ENCODE results near the gene SPDYA.
"Not testable (repeated sequence)": the region's sequence is repeated elsewhere in the genome, so short reads cannot be mapped to it uniquely, and the experiment has no call there.

Gene SPDYA

GRCh38 chr2:28810384-28811285 lies at the start of gene SPDYA:
SPDYA (plus strand) TSS chr2:28810834; CDS start chr2:28816015, 5,181 bp downstream.
- H3K27me3 Mint-ChIP-seq: peaks cover 15% of the 10 kb centered on the region
- H3K36me3 Mint-ChIP-seq: peaks cover 16% of the 10 kb centered on the region
- DNase-seq: peak; percentile 87
- H3K4me1 Mint-ChIP-seq: peaks cover 19% of the 10 kb centered on the region
- CTCF ChIA-PET: interaction anchor here (1.1 to 2.0 kb wide), 3 partner anchors 70 to 244 kb away, joined by 3 to 6 read pairs (median 4); no protein-coding TSS in a partner anchor
- H3K4me3 Mint-ChIP-seq: peak within 1 kb of the TSS; percentile 79
- H3K9me3 Mint-ChIP-seq: no peaks in the 10 kb centered on the region
- peak within 1 kb of the TSS; percentile 77 for H3K27ac Mint-ChIP-seq

- CTCF ChIA-PET: interaction anchor here (0.8 to 1.3 kb wide), 2 partner anchors 36 to 167 kb away, joined by 4 to 6 read pairs; no protein-coding TSS in a partner anchor
- peaks cover 34% of the 10 kb centered on the region for H3K4me1 Mint-ChIP-seq
- no peaks in the 10 kb centered on the region for H3K9me3 Mint-ChIP-seq
- no peaks in the 10 kb centered on the region for H3K27me3 Mint-ChIP-seq
- H3K4me3 Mint-ChIP-seq: no peak overlapping the region
- peaks cover 42% of the 10 kb centered on the region for H3K36me3 Mint-ChIP-seq
- no peak for DNase-seq
- H3K27ac Mint-ChIP-seq: no peak overlapping the region
Measured at GRCh38 chr2:28761420-28761819, 49.2 kb upstream of the SPDYA start.

DNA sequence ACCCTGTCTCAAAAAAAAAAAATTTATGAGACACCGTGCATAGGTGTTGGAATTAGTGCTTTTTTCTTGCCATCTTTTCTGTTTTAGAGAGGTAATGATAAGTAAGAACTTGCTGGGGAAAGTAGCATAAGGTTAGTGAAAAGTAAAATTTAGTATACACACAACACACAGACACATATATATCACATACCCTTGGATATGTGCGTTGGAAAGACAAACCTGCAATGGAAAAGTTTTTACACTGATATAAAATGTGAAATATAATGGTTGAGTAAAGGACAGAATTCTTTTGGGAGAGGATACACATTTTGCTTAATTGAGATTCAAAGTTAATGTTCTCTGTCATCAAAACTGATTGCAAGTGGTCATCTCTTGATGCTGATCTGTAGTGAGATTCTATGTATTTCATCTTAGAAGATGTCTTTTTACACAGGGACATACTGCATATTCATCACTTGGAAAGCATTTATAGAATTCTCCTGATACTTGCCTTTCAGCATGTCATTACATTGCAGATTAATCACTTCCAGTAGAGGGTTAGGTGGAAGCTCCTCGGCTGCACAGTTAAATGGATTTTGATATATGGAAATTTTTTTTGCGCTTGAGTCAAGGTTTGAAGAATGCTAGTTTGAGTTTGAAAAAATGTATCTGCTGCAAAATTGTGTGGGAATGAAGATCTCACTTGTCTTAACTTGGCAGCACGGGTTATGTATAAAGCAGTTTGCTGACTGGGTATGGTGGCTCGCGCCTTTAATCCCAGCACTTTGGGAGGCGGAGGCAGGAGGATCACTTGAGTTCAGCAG lies 45.5 kb upstream of the SPDYA start:
- Mint-ChIP-seq H3K27ac (no peak overlapping the region), H3K36me3 (peaks cover 37% of the 10 kb centered on the region), H3K9me3 (no peaks in the 10 kb centered on the region), H3K4me3 (no peak overlapping the region), H3K4me1 (peaks cover 26% of the 10 kb centered on the region), H3K27me3 (no peaks in the 10 kb centered on the region)
- no peak for DNase-seq
- CTCF ChIA-PET: interaction anchor here (2.1 kb wide), 1 partner anchor 171 kb away, joined by 5 read pairs; no protein-coding TSS in a partner anchor

DNA sequence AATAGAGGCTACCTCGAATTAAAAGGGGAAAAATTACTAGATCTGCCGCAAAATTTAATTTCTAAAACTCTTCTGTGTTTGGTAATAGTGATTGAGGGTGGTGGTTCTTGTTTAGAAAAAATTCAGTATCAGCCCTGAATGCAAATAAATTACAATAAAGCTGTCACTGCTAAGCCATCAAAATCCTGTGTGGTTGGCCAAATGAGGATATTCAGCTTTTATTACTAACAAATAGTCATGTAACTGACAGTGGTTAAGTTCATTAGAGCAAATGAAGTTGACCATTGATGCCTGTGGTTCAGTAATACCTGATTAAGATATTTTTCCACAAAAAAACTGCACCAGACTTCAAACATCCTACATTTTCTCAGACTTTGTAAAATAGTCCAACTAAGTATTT lies 44.6 kb upstream of the SPDYA start:
- DNase-seq: no peak
- Mint-ChIP-seq H3K4me3 (no peak overlapping the region), H3K9me3 (no peaks in the 10 kb centered on the region), H3K27ac (no peak overlapping the region), H3K4me1 (peaks cover 29% of the 10 kb centered on the region), H3K27me3 (no peaks in the 10 kb centered on the region), H3K36me3 (peaks cover 35% of the 10 kb centered on the region)
- CTCF ChIA-PET: interaction anchor here (2.1 kb wide), 1 partner anchor 172 kb away, joined by 5 read pairs; no protein-coding TSS in a partner anchor

DNA sequence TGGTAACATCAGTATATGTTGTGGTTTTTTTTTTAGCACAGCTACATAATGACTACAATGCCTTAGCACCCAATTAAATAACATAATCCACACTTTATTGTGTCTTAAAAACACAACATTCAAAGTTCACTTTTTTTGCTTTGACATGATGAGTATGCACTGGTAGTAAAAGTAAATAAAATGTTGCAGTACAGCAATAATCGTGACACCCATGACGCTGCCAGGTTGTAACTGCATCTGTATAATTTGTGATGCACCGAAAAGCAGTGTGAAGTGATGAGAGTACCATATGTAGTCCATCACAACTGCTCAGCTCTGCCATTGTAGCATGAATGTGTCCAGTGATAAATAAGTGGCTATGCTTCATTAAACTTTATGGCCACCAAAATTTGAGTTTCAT lies 43.3 kb upstream of the SPDYA start:
- no peak overlapping the region for H3K4me3 Mint-ChIP-seq
- peaks cover 31% of the 10 kb centered on the region for H3K4me1 Mint-ChIP-seq
- CTCF ChIA-PET: interaction anchor here (1.1 kb wide), 1 partner anchor 13 kb away, joined by 3 read pairs; no protein-coding TSS in a partner anchor
- no peak overlapping the region for H3K27ac Mint-ChIP-seq
- no peak for DNase-seq
- H3K36me3 Mint-ChIP-seq: peaks cover 28% of the 10 kb centered on the region
- no peaks in the 10 kb centered on the region for H3K9me3 Mint-ChIP-seq
- H3K27me3 Mint-ChIP-seq: no peaks in the 10 kb centered on the region

DNA sequence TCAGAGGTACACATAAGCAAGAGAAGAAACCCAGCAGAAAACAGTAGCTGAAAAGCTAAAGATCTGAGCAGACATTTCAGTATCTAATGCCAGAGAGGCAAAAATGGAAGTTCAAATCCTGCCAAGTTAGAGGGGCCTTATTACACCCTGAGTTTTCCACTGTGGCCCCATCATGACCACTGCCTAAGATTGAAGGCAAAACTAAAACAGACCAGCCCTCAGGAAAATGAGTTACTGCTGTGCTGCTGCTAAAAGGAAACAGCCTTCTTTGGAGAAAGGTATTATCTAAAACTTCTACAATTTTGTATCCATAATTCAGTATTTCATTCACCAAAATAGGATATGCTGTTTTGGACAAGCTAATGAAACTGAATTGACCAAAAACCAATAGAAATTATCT lies 42.2 kb upstream of the SPDYA start:
- Mint-ChIP-seq H3K36me3 (peaks cover 21% of the 10 kb centered on the region), H3K4me1 (peaks cover 32% of the 10 kb centered on the region)
- CTCF ChIA-PET: no interaction called here

GRCh38 chr2:28768952-28769351 lies 41.7 kb upstream of the SPDYA start:
- Mint-ChIP-seq H3K9me3 (no peaks in the 10 kb centered on the region), H3K27me3 (no peaks in the 10 kb centered on the region), H3K4me1 (peaks cover 34% of the 10 kb centered on the region), H3K36me3 (peaks cover 19% of the 10 kb centered on the region), H3K27ac (no peak overlapping the region), H3K4me3 (no peak overlapping the region)
- CTCF ChIA-PET: no interaction called here
- no peak for DNase-seq

More for the DNA sequence above, 42.2 kb upstream of the SPDYA start:
- Mint-ChIP-seq H3K9me3 (no peaks in the 10 kb centered on the region), H3K27me3 (no peaks in the 10 kb centered on the region), H3K4me3 (no peak overlapping the region), H3K27ac (no peak overlapping the region)
- DNase-seq: no peak

- H3K4me1 Mint-ChIP-seq: peaks cover 31% of the 10 kb centered on the region
- H3K36me3 Mint-ChIP-seq: peaks cover 16% of the 10 kb centered on the region
- CTCF ChIA-PET: no interaction called here
- no peaks in the 10 kb centered on the region for H3K27me3 Mint-ChIP-seq
- H3K4me3 Mint-ChIP-seq: no peak overlapping the region
- no peaks in the 10 kb centered on the region for H3K9me3 Mint-ChIP-seq
- no peak for DNase-seq
- H3K27ac Mint-ChIP-seq: no peak overlapping the region
Measured at GRCh38 chr2:28772351-28772750, 38.3 kb upstream of the SPDYA start.

DNA sequence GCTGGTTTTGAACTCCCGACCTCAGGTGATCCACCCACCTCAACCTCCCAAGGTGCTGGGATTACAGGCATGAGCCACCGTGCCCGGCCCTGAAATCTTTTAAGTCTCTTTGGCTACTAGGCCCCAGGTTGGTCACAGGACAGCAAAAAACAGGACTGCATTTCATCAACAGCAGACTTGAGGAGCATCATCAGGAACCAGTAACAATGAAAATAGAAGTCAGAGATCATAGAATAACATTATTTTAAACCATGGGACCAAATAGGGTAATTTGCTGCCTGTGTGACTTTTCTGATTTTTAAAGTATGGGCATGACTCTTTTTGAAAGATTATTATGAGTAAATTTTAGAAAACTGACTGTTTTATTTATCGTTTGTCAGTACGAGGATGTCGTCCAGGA lies 34.2 kb upstream of the SPDYA start:
- Mint-ChIP-seq H3K36me3 (peaks cover 25% of the 10 kb centered on the region), H3K4me1 (peaks cover 20% of the 10 kb centered on the region), H3K9me3 (no peaks in the 10 kb centered on the region), H3K4me3 (no peak overlapping the region), H3K27me3 (no peaks in the 10 kb centered on the region), H3K27ac (no peak overlapping the region)
- CTCF ChIA-PET: no interaction called here
- no peak for DNase-seq

GRCh38 chr2:28778392-28778791 lies 32.2 kb upstream of the SPDYA start:
- no peaks in the 10 kb centered on the region for H3K9me3 Mint-ChIP-seq
- H3K27ac Mint-ChIP-seq: no peak overlapping the region
- DNase-seq: no peak
- peaks cover 37% of the 10 kb centered on the region for H3K36me3 Mint-ChIP-seq
- H3K4me1 Mint-ChIP-seq: peaks cover 19% of the 10 kb centered on the region
- H3K4me3 Mint-ChIP-seq: no peak overlapping the region
- no peaks in the 10 kb centered on the region for H3K27me3 Mint-ChIP-seq
- CTCF ChIA-PET: no interaction called here

GRCh38 chr2:28779001-28779400 lies 31.6 kb upstream of the SPDYA start:
- CTCF ChIA-PET: no interaction called here
- no peaks in the 10 kb centered on the region for H3K9me3 Mint-ChIP-seq
- H3K27ac Mint-ChIP-seq: no peak overlapping the region
- H3K36me3 Mint-ChIP-seq: peaks cover 42% of the 10 kb centered on the region
- no peaks in the 10 kb centered on the region for H3K27me3 Mint-ChIP-seq
- no peak for DNase-seq
- no peak overlapping the region for H3K4me3 Mint-ChIP-seq
- H3K4me1 Mint-ChIP-seq: peaks cover 14% of the 10 kb centered on the region

GRCh38 chr2:28780496-28780895 lies 30.1 kb upstream of the SPDYA start:
- Mint-ChIP-seq H3K4me3 (no peak overlapping the region), H3K27me3 (no peaks in the 10 kb centered on the region), H3K36me3 (peaks cover 45% of the 10 kb centered on the region), H3K27ac (no peak overlapping the region), H3K4me1 (peaks cover 14% of the 10 kb centered on the region), H3K9me3 (no peaks in the 10 kb centered on the region)
- CTCF ChIA-PET: interaction anchor here (1.6 kb wide), 1 partner anchor 186 kb away, joined by 4 read pairs; no protein-coding TSS in a partner anchor
- no peak for DNase-seq

GRCh38 chr2:28782423-28782822 lies 28.2 kb upstream of the SPDYA start:
- peaks cover 45% of the 10 kb centered on the region for H3K36me3 Mint-ChIP-seq
- no peaks in the 10 kb centered on the region for H3K9me3 Mint-ChIP-seq
- H3K27ac Mint-ChIP-seq: no peak overlapping the region
- H3K27me3 Mint-ChIP-seq: no peaks in the 10 kb centered on the region
- no peak overlapping the region for H3K4me3 Mint-ChIP-seq
- H3K4me1 Mint-ChIP-seq: peaks cover 10% of the 10 kb centered on the region
- CTCF ChIA-PET: interaction anchor here (2.2 kb wide), 1 partner anchor 216 kb away, joined by 8 read pairs; no protein-coding TSS in a partner anchor
- no peak for DNase-seq

- Mint-ChIP-seq H3K4me1 (peaks cover 10% of the 10 kb centered on the region), H3K36me3 (peaks cover 50% of the 10 kb centered on the region)
- not testable (repeated sequence) for H3K4me3 Mint-ChIP-seq, H3K27ac Mint-ChIP-seq, H3K9me3 Mint-ChIP-seq, H3K27me3 Mint-ChIP-seq, DNase-seq
- CTCF ChIA-PET: interaction anchor here (2.2 kb wide), 1 partner anchor 218 kb away, joined by 8 read pairs; no protein-coding TSS in a partner anchor
Measured at GRCh38 chr2:28784570-28784969, 26.1 kb upstream of the SPDYA start.
